Lower lobe of right lung (tissue), 2 donors: ENCODE measurements around the gene NUDT7. TPM values are rescaled to one million over a fixed set of nuclear protein-coding genes. Genes with fewer than 3 reads are reported as not detected.
A peak's percentile ranks its signal among the peaks of the same experiment; 100 is the strongest.

Source experiments
- ATAC-seq, 2 donors: fragments of 200-7000 bp; cut with Tn5 transposase; one replicate each; pipeline ENCODE4 v1.9.1; 2020 to 2022; ENCODE audit warnings: mild to moderate bottlenecking in 2 of 2, moderate library complexity in 2 of 2
- DNase-seq: peaks from one replicate; pipeline ENCODE4 v3.0.0-alpha.2; 2020
- H3K27ac ChIP-seq: fragments of 200-600 bp; one replicate; pipeline ENCODE4 v1.8.0; 2022
- H3K27me3 ChIP-seq: fragments of 200-600 bp; one replicate; pipeline ENCODE4 v1.8.0; 2022; ENCODE audit warnings: low read depth
- H3K36me3 ChIP-seq: fragments of 200-600 bp; one replicate; pipeline ENCODE4 v1.8.0; 2022; ENCODE audit warnings: mild to moderate bottlenecking
- H3K4me1 ChIP-seq: fragments of 200-600 bp; one replicate; pipeline ENCODE4 v1.8.0; 2022
- H3K4me3 ChIP-seq: fragments of 200-600 bp; one replicate; pipeline ENCODE4 v1.8.0; 2022; ENCODE audit warnings: mild to moderate bottlenecking
- H3K9me3 ChIP-seq: fragments of 200-600 bp; one replicate; pipeline ENCODE4 v1.8.0; 2022
- CTCF ChIP-seq: fragments of 200-600 bp; IDR thresholded peaks from one replicate; pipeline ENCODE4 v1.8.0; 2022; ENCODE audit warnings: antibody characterized with exemption, mild to moderate bottlenecking
- intact Hi-C: fragments of 100-400 bp; cut with DNase I; formaldehyde crosslinking; loops from one replicate; pipeline ENCODE4 v1.11.0; 2022
- long read RNA-seq: library from polyadenylated mRNA; unstranded; transcript quantifications from one replicate; pipeline ENCODE4 v2.0.0, GENCODE V29; 2021
- total RNA-seq: library from RNA; stranded (reverse); fragmentation: NEBNext Ultra II Directional; extraction: Animal tissue kit (Norgen Biotek cat#: 25700); gene quantifications from one replicate; pipeline ENCODE4 v1.2.1, GENCODE V29; 2021
- donor health status: DM: no; HTN: yes; CAD: no; lungs with severe emphysema.

The NUDT7 gene
- total RNA-seq: 9.2 TPM
- long read RNA-seq, partial matches to known transcripts: 1 of 10 reads
- long read RNA-seq, other reads (novel, unspliced or antisense): 3 of 10 reads

DNA sequence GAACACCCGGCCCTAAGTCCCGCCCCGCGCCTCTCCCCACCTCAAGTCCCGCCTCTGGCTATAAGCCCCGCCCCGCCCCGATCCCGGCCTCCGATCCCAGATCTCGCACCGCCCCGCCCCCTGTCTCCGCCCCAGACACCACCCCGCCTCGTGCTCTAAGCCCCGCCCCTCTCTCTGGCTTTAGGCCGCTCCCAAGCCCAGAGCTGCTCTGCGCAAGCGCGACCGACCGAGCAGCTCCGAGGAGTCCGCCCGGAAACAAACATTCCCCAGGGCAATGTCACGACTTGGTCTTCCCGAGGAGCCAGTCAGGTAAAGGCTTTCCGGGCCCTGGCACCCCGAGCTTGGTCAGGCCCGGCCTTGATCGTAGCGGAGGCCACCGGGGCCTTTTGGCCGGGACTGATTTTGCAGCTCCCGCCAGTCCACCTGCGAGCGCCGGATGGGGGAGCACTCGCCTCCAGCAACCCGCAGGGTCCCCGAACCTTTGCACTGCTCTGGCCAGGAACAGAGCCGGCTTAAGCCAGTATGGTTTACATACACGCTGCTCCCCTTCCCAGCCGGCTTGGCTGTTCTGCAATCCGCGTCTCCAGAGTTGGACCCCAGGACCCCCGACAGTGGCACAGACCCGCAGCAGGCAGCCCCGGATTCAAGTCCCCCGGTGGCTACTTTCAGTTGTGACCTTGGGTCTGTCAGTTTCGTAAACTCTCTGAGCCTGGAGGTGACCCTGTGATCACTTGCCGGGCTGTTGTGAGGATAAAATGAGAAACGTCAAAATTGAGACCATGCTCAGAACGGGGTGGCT lies at the start of gene NUDT7:
Gene NUDT7, plus strand, starts transcription at position 206 of the 799 bp plus-strand sequence. Its CDS starts 69 bp downstream, at position 275.
- Histone ChIP-seq H3K4me3 (peak within 1 kb of the TSS; percentile 84), H3K36me3 (no peaks in the 10 kb centered on the region), H3K4me1 (peaks cover 12% of the 10 kb centered on the region), H3K27me3 (no peaks in the 10 kb centered on the region), H3K9me3 (no peaks in the 10 kb centered on the region), H3K27ac (peak within 1 kb of the TSS; percentile 92)
- peak; percentile 33 for TF ChIP-seq CTCF
- DNase-seq (peak; percentile 99), ATAC-seq (peak; percentile 100)
- intact Hi-C loops: no loop called here

DNA sequence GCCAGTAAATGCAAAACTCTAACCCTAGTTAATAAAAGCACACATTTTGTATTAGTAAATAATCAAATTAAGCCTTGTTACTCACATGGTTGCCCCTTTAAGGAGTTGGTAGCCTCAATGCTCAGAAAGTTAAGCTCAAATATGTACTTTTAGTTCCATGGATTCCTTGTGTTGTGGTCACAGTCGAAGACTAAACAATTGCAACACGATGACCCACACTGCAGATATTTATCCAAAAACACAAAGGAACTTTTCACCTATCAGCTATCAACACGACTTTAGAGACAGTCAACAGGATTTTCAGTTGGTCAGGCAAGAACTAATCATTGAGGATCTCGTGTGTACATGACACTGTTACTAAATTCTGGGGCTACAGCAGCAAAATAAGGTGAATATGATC lies 47.4 kb upstream of the NUDT7 start:
- Histone ChIP-seq H3K27me3 (no peaks in the 10 kb centered on the region), H3K27ac (no peak overlapping the region), H3K36me3 (no peaks in the 10 kb centered on the region), H3K4me3 (no peak overlapping the region), H3K4me1 (peaks cover 5% of the 10 kb centered on the region), H3K9me3 (no peaks in the 10 kb centered on the region)
- no peak for ATAC-seq
- intact Hi-C loops: loop anchor here (5.0 to 10.0 kb wide), 2 partner anchors 110 to 297 kb away; partner anchors contain the start of gene VAT1L
- DNase-seq: no peak
- no peak for TF ChIP-seq CTCF

DNA sequence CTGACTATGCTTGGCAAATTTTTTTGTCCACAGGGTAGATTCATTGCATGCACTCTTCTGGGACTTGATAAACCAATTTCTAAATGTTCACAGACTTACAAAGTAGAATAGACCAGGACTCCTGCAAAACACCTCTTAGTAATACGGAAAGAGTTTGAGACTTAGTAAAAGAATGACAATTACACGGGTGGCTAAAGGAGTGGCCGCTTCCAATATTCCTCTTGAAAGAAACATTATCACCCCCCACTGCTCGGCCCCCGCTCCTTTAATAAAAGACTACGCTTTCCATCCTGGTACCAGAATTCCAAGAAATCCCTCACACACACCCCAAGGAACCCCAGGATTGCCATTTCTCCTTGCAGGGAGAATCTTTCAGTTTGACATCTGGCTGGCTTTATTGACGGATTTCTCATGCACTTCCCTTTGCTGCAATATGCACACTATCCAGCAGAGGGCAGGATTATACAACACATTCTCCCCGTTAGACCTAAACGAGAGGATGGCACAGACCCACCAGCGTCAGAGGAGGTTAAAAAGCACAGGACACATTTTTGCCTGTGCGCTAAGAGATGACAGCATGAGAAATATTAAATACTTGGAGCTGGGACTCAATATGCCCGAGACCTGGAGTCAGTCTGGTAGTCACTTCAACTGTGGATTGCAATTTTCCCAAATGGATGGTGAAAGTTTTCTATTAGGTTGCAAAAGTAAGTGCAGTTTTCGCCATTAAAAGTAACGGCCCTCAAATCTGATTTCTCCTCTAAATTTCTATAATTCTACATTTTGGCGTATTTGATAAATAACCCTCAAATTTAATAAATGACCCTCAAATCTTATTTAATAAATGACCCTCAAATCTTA lies 46.6 kb upstream of the NUDT7 start:
- peaks cover 5% of the 10 kb centered on the region for H3K4me1 ChIP-seq
- no peaks in the 10 kb centered on the region for H3K36me3 ChIP-seq
- peak; percentile 90 to 91 for ATAC-seq
- H3K27ac ChIP-seq: no peak overlapping the region
- no peaks in the 10 kb centered on the region for H3K27me3 ChIP-seq
- peak; percentile 88 for TF ChIP-seq CTCF
- intact Hi-C loops: loop anchor here (5.0 to 10.0 kb wide), 2 partner anchors 109 to 297 kb away; partner anchors contain the start of gene VAT1L
- no peak overlapping the region for H3K4me3 ChIP-seq
- DNase-seq: no peak
- H3K9me3 ChIP-seq: no peaks in the 10 kb centered on the region

DNA sequence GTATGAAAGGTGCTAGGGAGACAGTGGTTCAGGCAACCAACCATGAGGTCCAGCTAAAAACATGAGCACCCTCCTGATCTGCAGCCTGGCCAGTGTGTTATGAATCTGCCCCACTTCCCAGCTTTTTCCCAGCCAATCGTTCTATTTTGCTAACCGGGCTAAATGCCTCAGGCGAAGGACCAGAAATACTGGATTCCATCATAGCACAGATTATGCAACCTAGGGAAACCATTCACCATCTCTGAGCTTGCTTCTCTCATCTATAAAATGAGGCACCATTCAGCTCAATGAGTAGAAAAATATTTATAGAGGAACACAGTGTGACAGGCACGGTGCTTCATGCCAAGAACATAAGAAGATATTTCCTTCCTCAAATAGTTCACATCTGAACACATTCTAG lies 45.2 kb upstream of the NUDT7 start:
- Histone ChIP-seq H3K9me3 (no peaks in the 10 kb centered on the region), H3K27me3 (no peaks in the 10 kb centered on the region), H3K36me3 (no peaks in the 10 kb centered on the region), H3K27ac (no peak overlapping the region), H3K4me1 (peaks cover 5% of the 10 kb centered on the region), H3K4me3 (no peak overlapping the region)
- intact Hi-C loops: loop anchor here (5.0 to 10.0 kb wide), 2 partner anchors 108 to 295 kb away; partner anchors contain the start of gene VAT1L
- ATAC-seq (no peak), DNase-seq (no peak)
- no peak for TF ChIP-seq CTCF

- Histone ChIP-seq H3K27ac (no peak overlapping the region), H3K36me3 (no peaks in the 10 kb centered on the region), H3K27me3 (no peaks in the 10 kb centered on the region), H3K4me3 (no peak overlapping the region), H3K9me3 (no peaks in the 10 kb centered on the region), H3K4me1 (peaks cover 5% of the 10 kb centered on the region)
- intact Hi-C loops: loop anchor here (5.0 to 10.0 kb wide), 2 partner anchors 105 to 293 kb away; partner anchors contain the start of gene VAT1L
- ATAC-seq: no peak
- no peak for TF ChIP-seq CTCF
- DNase-seq: no peak
Measured at GRCh38 chr16:77679391-77679790, 42.9 kb upstream of the NUDT7 start.
